ENCODE results near the gene PLEKHH3.
"Not testable (repeated sequence)": the region's sequence is repeated elsewhere in the genome, so short reads cannot be mapped to it uniquely, and the experiment has no call there.

PLEKHH3 gene

GRCh38 chr17:42670789-42671657 lies 5.8 kb downstream of the PLEKHH3 start:
- no peak for DNase-seq

GRCh38 chr17:42669977-42670788 lies 6.6 kb downstream of the PLEKHH3 start:
- no peak for DNase-seq

GRCh38 chr17:42669705-42669976 lies 7.2 kb downstream of the PLEKHH3 start:
- no peak for DNase-seq

- no peak for DNase-seq
Observed at GRCh38 chr17:42667088-42667951, 9.5 kb downstream of the PLEKHH3 start.

- not testable (repeated sequence) for DNase-seq
Observed at GRCh38 chr17:42666126-42666525, 10.7 kb downstream of the PLEKHH3 start.

- no peak for DNase-seq
Observed at GRCh38 chr17:42665581-42666001, 11.2 kb downstream of the PLEKHH3 start.

GRCh38 chr17:42660692-42661345 lies 16.0 kb downstream of the PLEKHH3 start:
- DNase-seq, result no peak

- not testable (repeated sequence) for DNase-seq
Observed at GRCh38 chr17:42659932-42660274, 16.9 kb downstream of the PLEKHH3 start.

- DNase-seq, result peak; percentile 95
Observed at GRCh38 chr17:42659079-42659931, 17.5 kb downstream of the PLEKHH3 start, which contains the start of gene TUBG2. Gene TUBG2 (plus strand): TSS chr17:42659284. CDS start chr17:42659504, 220 bp downstream.

- DNase-seq, result no peak
Observed at GRCh38 chr17:42657824-42658588, 18.8 kb downstream of the PLEKHH3 start.

GRCh38 chr17:42655528-42655927 lies 21.3 kb downstream of the PLEKHH3 start:
- DNase-seq, result no peak

GRCh38 chr17:42653179-42654124 lies 23.3 kb downstream of the PLEKHH3 start:
- no peak for DNase-seq

- DNase-seq, result no peak
Observed at GRCh38 chr17:42651392-42651791, 25.4 kb downstream of the PLEKHH3 start.

- DNase-seq, result no peak
Observed at GRCh38 chr17:42647778-42648177, 29.0 kb downstream of the PLEKHH3 start.

- peak; percentile 4 for DNase-seq
Observed at GRCh38 chr17:42642336-42642735, 34.5 kb downstream of the PLEKHH3 start.

- DNase-seq, result no peak
Observed at GRCh38 chr17:42640121-42640520, 36.7 kb downstream of the PLEKHH3 start.

GRCh38 chr17:42639525-42640113 lies 37.2 kb downstream of the PLEKHH3 start:
- no peak for DNase-seq

GRCh38 chr17:42632949-42633444 lies 43.8 kb downstream of the PLEKHH3 start:
- no peak for DNase-seq

GRCh38 chr17:42629411-42630009 lies 47.3 kb downstream of the PLEKHH3 start:
- no peak for DNase-seq

All from NCI-H1092 (cell line).